Natural killer cell treated with Interleukin-12 subunit alpha and Interleukin-12 subunit beta and Interleukin-15 and Interleukin-18, amount 100 ng/mL, for 72 hours (primary cell): Measurements from ENCODE around the gene SEBOX. TPM values are rescaled to one million over a fixed set of nuclear protein-coding genes. Genes with fewer than 3 reads are reported as not detected.

ENCODE experiments used
- ATAC-seq, 2 donors: fragments of 150-1000 bp; cut with Tn5 transposase in 1 of 2; sonication (Bioruptor Pico), chemical (Tn5 transposase) in 1 of 2; 2 replicates each; pipeline ENCODE4 v1.10.0; 2021
- DNase-seq: peaks from one replicate; pipeline ENCODE4 v3.0.0; 2022; ENCODE audit warnings: low spot score
- H3K27ac Mint-ChIP-seq, 2 donors: 1 replicate in 1 of 2; 2 replicates in 1 of 2; pipeline ENCODE4 v1.8.0; 2022; ENCODE audit warnings: mixed read lengths in 2 of 2, mild to moderate bottlenecking in 1 of 2, moderate library complexity in 1 of 2
- H3K27me3 Mint-ChIP-seq, 2 donors: 1 replicate in 1 of 2; 2 replicates in 1 of 2; pipeline ENCODE4 v1.8.0; 2022; ENCODE audit warnings: mixed read lengths in 2 of 2
- H3K36me3 Mint-ChIP-seq: one replicate; pipeline ENCODE4 v1.8.0; 2022; ENCODE audit warnings: mixed read lengths
- H3K4me1 Mint-ChIP-seq, 2 donors: 1 replicate in 1 of 2; 2 replicates in 1 of 2; pipeline ENCODE4 v1.8.0; 2022; ENCODE audit warnings: low read depth in 2 of 2, mixed read lengths in 2 of 2, mild to moderate bottlenecking in 1 of 2
- H3K4me3 Mint-ChIP-seq: one replicate; pipeline ENCODE4 v1.8.0; 2022; ENCODE audit warnings: mixed read lengths
- H3K9me3 Mint-ChIP-seq: 2 replicates; pipeline ENCODE4 v1.8.0; 2022; ENCODE audit warnings: mixed read lengths
- total RNA-seq, 2 donors: library from RNA; stranded (reverse); gene quantifications; one replicate each; pipeline ENCODE4 v1.2.3, GENCODE V29; 2022

Gene SEBOX, protein sequence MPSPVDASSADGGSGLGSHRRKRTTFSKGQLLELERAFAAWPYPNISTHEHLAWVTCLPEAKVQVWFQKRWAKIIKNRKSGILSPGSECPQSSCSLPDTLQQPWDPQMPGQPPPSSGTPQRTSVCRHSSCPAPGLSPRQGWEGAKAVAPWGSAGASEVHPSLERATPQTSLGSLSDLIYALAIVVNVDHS
- total RNA-seq: not detected

- H3K9me3 Mint-ChIP-seq: no peaks in the 10 kb centered on the region
- no peaks in the 10 kb centered on the region for H3K4me1 Mint-ChIP-seq
- DNase-seq: no peak
- H3K36me3 Mint-ChIP-seq: peaks cover 4% of the 10 kb centered on the region
- no peaks in the 10 kb centered on the region for H3K27me3 Mint-ChIP-seq
- no peak within 1 kb of the TSS for H3K4me3 Mint-ChIP-seq
- no peak within 1 kb of the TSS for H3K27ac Mint-ChIP-seq
- no peak for ATAC-seq
These were observed at the start of gene SEBOX for GRCh38 chr17:28364665-28365363. TSS of gene SEBOX (minus strand) at chr17:28365199. CDS start at chr17:28365151, 48 bp downstream.

- Mint-ChIP-seq H3K36me3 (no peaks in the 10 kb centered on the region), H3K4me1 (peaks cover 6 to 7% of the 10 kb centered on the region in 2 donors), H3K4me3 (no peak overlapping the region), H3K27me3 (peaks cover 0 to 14% of the 10 kb centered on the region in 2 donors), H3K9me3 (no peaks in the 10 kb centered on the region), H3K27ac (no peak overlapping the region)
- DNase-seq (no peak), ATAC-seq (no peak)
These were observed 48.8 kb upstream of the SEBOX start for GRCh38 chr17:28413804-28414203.

GRCh38 chr17:28412099-28412498 lies 47.1 kb upstream of the SEBOX start:
- ATAC-seq: no peak
- Mint-ChIP-seq H3K27me3 (peaks cover 7 to 21% of the 10 kb centered on the region in 2 donors), H3K36me3 (no peaks in the 10 kb centered on the region), H3K4me1 (peaks cover 6% of the 10 kb centered on the region in 2 donors), H3K9me3 (no peaks in the 10 kb centered on the region), H3K27ac (no peak overlapping the region), H3K4me3 (no peak overlapping the region)
- DNase-seq: no peak

GRCh38 chr17:28407974-28408306 lies 42.9 kb upstream of the SEBOX start:
- peaks cover 0 to 3% of the 10 kb centered on the region in 2 donors for H3K4me1 Mint-ChIP-seq
- H3K9me3 Mint-ChIP-seq: no peaks in the 10 kb centered on the region
- ATAC-seq (no peak), DNase-seq (no peak)
- no peak overlapping the region for H3K4me3 Mint-ChIP-seq
- no peak overlapping the region for H3K27ac Mint-ChIP-seq
- H3K27me3 Mint-ChIP-seq: peaks cover 7 to 14% of the 10 kb centered on the region in 2 donors
- no peaks in the 10 kb centered on the region for H3K36me3 Mint-ChIP-seq

DNA sequence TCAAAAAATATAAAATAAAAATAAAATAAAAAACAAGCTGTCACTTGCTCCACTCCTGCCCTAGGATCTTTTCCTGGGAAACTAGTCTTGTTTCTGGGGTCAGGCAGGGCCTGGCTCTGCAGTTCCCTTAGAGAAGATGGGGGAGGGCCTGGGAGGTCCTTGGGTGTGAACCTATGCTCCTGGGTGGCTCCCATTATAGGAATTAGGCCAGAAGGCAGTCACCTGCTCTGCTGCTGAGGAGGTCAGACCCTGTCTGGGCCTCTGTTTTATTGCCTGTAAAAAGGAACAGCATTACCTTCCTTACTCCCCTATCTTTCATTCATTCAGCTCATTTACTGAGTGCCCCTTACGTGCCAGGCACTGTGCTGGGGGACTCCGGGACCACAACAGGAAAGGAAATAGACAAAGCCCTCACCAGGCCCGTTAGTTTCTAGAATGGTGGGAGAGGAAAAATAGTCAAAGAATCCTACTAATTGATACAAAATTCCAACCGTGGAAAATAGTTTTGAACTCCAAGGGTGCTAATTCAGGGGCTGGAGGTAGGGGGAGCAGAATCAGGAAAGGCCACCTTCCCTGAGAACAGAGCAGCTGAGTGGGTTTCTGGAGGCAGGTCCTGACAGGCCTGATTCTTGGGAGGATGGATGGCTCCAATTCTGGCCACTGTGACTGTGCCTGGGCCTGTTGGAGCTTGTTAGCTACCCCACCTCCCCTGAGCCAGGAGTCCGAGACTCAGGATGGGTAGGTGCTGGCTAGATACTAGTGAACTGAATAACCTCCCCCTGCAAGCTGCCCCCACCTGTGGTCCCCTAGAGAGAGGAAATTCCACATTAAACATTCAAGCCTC lies 42.4 kb upstream of the SEBOX start:
- H3K27ac Mint-ChIP-seq: no peak overlapping the region
- peaks cover 7 to 12% of the 10 kb centered on the region in 2 donors for H3K27me3 Mint-ChIP-seq
- H3K4me3 Mint-ChIP-seq: no peak overlapping the region
- DNase-seq (no peak), ATAC-seq (no peak)
- no peaks in the 10 kb centered on the region for H3K36me3 Mint-ChIP-seq
- H3K4me1 Mint-ChIP-seq: peaks cover 0 to 3% of the 10 kb centered on the region in 2 donors
- H3K9me3 Mint-ChIP-seq: no peaks in the 10 kb centered on the region

DNA sequence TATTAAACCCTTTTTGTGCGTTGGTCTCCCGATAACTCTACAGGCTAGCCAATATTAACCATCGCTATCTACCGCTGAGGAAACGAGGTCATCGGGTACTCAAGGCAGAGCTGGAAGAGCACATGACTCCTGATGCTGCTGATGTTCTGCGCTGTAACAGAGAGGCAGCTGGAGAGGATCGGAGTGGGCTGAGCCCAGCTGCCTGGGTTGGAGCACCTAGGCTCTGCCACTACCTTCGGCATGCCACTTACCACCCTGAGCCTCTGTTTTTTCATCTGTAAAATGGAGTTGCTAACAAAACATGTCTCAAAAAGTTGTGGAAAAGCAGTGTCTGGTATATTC lies 41.4 kb upstream of the SEBOX start:
- no peak for DNase-seq
- H3K27ac Mint-ChIP-seq: no peak overlapping the region
- peaks cover 7 to 12% of the 10 kb centered on the region in 2 donors for H3K27me3 Mint-ChIP-seq
- peak overlapping the region; percentile 70 for H3K4me3 Mint-ChIP-seq
- no peaks in the 10 kb centered on the region for H3K36me3 Mint-ChIP-seq
- H3K9me3 Mint-ChIP-seq: no peaks in the 10 kb centered on the region
- peaks cover 0 to 3% of the 10 kb centered on the region in 2 donors for H3K4me1 Mint-ChIP-seq
- ATAC-seq: peak in 1 of 2 donors; percentile 13

DNA sequence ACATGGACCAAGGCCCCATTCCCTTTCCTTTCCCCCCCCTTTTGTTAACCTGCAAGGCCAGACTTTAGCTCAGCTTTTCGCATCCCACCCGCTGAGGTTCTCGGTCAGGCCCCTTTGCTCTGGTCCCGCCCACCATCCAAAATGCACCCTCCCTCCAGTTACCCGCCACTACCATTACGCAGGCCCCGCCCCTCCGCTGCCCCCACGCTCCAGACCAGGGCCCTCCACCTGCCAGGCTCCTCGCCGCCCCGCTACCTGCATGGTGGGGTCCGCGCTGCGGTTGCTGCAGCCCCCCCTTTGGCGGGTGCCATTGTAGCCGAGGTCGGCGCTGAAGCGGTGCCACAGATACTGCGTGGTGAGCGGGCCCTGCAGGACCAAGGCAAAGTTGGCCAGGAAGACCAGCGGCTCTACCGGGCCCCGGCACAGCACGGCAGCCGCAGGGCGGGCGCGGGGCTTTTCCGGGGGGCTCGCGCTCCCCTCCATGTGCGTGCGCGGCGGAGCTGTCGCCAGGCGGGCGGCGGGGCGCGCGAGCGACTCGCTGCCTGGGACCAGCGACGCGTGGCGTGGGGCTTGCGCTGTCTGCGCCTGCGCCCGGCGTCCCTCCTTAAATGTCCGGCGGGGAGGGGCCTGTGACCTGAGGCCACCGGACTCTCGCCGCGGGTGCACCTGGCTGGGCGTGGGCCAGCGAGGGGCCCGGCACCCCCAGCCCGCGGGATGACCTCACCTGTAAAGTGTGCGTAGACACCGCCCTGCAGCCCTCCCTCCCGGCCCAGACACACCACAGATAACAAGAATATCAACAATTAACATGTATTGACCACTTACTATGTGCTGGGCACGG lies 40.9 kb upstream of the SEBOX start, which contains the start of gene SLC46A1:
Gene SLC46A1 (minus strand): TSS at position 581 of the 841 bp plus-strand sequence. CDS start 98 bp downstream, at position 483.
- ATAC-seq (peak; percentile 84 to 86), DNase-seq (peak; percentile 69)
- Mint-ChIP-seq H3K27ac (no peak within 1 kb of the TSS), H3K4me3 (peak within 1 kb of the TSS; percentile 71), H3K27me3 (peaks cover 7 to 12% of the 10 kb centered on the region in 2 donors), H3K36me3 (no peaks in the 10 kb centered on the region), H3K9me3 (no peaks in the 10 kb centered on the region), H3K4me1 (peaks cover 0 to 3% of the 10 kb centered on the region in 2 donors)

DNA sequence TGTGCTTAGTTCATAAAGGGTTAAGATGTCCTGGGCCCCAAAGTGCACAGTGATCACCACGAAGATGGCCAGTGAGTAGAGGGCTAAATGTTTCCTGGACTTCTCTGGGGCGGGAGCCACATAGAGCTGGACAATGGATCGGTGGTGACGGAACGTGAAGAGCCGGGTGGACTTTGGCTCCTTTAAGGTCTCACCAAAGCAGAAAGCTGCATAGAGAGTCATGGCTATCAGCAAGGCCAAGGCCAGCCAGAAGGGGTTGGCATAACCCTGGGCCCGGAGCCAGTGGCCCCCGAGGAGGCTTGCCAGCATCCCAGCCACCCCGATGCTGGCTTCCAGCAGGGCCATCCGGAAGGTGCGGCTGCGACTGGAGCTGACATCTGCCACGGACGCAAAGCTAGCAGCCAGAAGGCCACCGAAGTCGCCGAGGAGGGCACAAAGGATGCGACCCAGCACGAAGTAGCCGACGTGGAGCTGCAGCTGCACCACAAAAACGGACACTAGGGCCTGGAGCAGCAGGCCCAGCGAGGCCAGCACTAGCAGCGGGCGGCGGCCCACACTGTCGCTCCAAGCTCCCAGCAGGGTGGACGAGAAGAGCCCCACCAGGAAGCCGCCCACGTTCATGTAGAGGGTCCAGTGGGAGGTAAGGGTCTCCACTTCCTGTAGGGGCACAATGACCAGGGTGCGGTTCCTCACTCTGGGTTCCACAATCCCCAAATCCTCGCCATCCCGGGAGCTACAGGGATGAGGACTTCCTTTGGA lies 40.0 kb upstream of the SEBOX start:
- no peaks in the 10 kb centered on the region for H3K9me3 Mint-ChIP-seq
- no peak for DNase-seq
- H3K4me1 Mint-ChIP-seq: peaks cover 0 to 3% of the 10 kb centered on the region in 2 donors
- H3K27me3 Mint-ChIP-seq: peaks cover 7 to 10% of the 10 kb centered on the region in 2 donors
- no peak overlapping the region for H3K27ac Mint-ChIP-seq
- no peaks in the 10 kb centered on the region for H3K36me3 Mint-ChIP-seq
- peak overlapping the region; percentile 71 for H3K4me3 Mint-ChIP-seq
- no peak for ATAC-seq

DNA sequence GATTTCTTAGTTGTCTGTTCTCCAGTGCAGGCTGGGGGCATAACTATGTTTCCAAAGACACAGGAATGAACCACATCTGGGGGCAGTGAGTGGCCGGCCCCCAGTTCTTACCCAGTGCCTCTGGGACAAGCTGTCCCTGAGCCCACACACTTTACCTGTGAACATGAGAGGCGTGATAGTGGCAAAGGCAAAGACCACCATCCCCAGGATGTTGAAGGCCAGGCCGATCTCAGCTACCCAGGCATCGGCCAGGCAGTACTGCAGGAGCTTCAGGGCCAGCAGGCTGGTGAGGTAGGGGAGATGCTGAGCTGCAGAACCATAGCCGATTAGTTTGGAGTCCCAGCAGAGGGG lies 39.4 kb upstream of the SEBOX start:
- H3K27ac Mint-ChIP-seq: no peak overlapping the region
- no peaks in the 10 kb centered on the region for H3K36me3 Mint-ChIP-seq
- peaks cover 7 to 8% of the 10 kb centered on the region in 2 donors for H3K27me3 Mint-ChIP-seq
- H3K4me3 Mint-ChIP-seq: peak overlapping the region; percentile 43
- peaks cover 0 to 3% of the 10 kb centered on the region in 2 donors for H3K4me1 Mint-ChIP-seq
- no peaks in the 10 kb centered on the region for H3K9me3 Mint-ChIP-seq
- no peak for ATAC-seq
- no peak for DNase-seq

DNA sequence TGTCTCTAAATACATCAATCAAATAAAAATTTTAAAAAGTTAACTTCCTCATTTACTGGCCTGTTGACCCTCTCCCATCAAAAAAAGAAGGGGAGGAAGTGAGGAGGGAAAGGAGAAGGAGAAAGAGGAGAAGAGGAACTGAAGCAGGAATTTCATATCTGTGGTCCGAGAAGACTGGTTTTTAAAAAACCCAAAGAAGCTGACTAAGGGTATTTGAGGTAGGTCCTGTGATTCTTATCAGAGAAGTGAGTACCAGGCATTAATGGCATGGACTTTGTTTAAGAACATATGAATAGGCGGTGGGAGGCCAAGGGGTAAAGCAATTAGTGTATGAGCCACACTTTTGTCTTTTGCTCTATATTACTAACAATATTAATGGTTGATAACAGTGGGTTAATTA lies 39.0 kb upstream of the SEBOX start:
- DNase-seq (no peak), ATAC-seq (no peak)
- no peak overlapping the region for H3K27ac Mint-ChIP-seq
- H3K36me3 Mint-ChIP-seq: no peaks in the 10 kb centered on the region
- no peaks in the 10 kb centered on the region for H3K9me3 Mint-ChIP-seq
- H3K27me3 Mint-ChIP-seq: peaks cover 7% of the 10 kb centered on the region in 2 donors
- H3K4me3 Mint-ChIP-seq: peak overlapping the region; percentile 43
- H3K4me1 Mint-ChIP-seq: peaks cover 0 to 3% of the 10 kb centered on the region in 2 donors

GRCh38 chr17:28402844-28403243 lies 37.8 kb upstream of the SEBOX start:
- Mint-ChIP-seq H3K4me3 (no peak overlapping the region), H3K36me3 (no peaks in the 10 kb centered on the region), H3K27me3 (no peaks in the 10 kb centered on the region), H3K27ac (no peak overlapping the region), H3K9me3 (no peaks in the 10 kb centered on the region), H3K4me1 (peaks cover 0 to 3% of the 10 kb centered on the region in 2 donors)
- ATAC-seq: no peak
- peak; percentile 34 for DNase-seq

- DNase-seq (peak; percentile 37), ATAC-seq (no peak)
- H3K9me3 Mint-ChIP-seq: no peaks in the 10 kb centered on the region
- no peak overlapping the region for H3K27ac Mint-ChIP-seq
- no peaks in the 10 kb centered on the region for H3K36me3 Mint-ChIP-seq
- no peaks in the 10 kb centered on the region for H3K27me3 Mint-ChIP-seq
- no peak overlapping the region for H3K4me3 Mint-ChIP-seq
- peaks cover 0 to 3% of the 10 kb centered on the region in 2 donors for H3K4me1 Mint-ChIP-seq
These were observed 37.2 kb upstream of the SEBOX start for GRCh38 chr17:28402224-28402630.

DNA sequence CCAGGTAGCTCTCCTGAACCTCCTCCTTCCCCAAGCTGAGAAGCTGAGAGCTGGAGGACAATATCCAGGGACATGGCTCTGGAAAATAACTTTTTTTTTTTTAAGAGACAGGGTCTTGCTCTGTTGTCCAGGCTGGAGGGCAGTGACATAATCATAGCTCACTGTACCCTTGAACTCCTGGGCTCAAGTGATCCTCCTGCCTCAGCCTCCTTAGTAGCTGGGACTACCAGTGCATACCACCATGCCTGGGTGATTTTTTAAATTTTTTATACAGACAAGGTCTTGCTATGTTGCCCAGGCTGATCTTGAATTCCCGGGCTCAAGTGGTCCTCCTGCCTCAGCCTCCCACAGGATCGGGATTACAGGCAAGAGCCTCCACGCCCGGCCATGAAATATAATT lies 34.8 kb upstream of the SEBOX start:
- ATAC-seq (no peak), DNase-seq (no peak)
- Mint-ChIP-seq H3K9me3 (no peaks in the 10 kb centered on the region), H3K4me1 (no peaks in the 10 kb centered on the region), H3K27me3 (no peaks in the 10 kb centered on the region), H3K36me3 (no peaks in the 10 kb centered on the region), H3K4me3 (no peak overlapping the region), H3K27ac (no peak overlapping the region)
